ENCODE measurements around the gene TMEM255B. TPM values are rescaled to one million over a fixed set of nuclear protein-coding genes. Genes with fewer than 3 reads are reported as not detected.

Gene TMEM255B
- polyA plus RNA-seq, 2 donors, result 3.1 to 6.8 TPM

- no peaks in the 10 kb centered on the region for H3K9me3 ChIP-seq (ENCODE audit: control insufficient read depth in 2 of 2, insufficient read depth in 1 of 2, low read depth in 1 of 2, low read length in 1 of 2)
- no peaks in the 10 kb centered on the region for H3K27me3 ChIP-seq (ENCODE audit: control insufficient read depth in 1 of 2, insufficient read depth in 2 of 2, low read length in 2 of 2)
- WGBS, 2 donors, result 84 to 90% methylated on average over 8 of the region's 8 CpGs
- peaks cover 0 to 24% of the 10 kb centered on the region in 2 donors for H3K4me1 ChIP-seq (ENCODE audit: control insufficient read depth in 2 of 2, insufficient read depth in 2 of 2, low read length in 1 of 2)
- peaks cover under 1 to 2% of the 10 kb centered on the region in 2 donors for H3K36me3 ChIP-seq (ENCODE audit: control insufficient read depth in 2 of 2, insufficient read depth in 2 of 2, low read length in 1 of 2)
- no peak overlapping the region for H3K27ac ChIP-seq (ENCODE audit: low read depth in 2 of 2, low read length in 1 of 2)
- no peak overlapping the region for H3K4me3 ChIP-seq (ENCODE audit: low read depth in 1 of 2, low read length in 2 of 2)
Observed at GRCh38 chr13:113849981-113850721, 91.1 kb downstream of the TMEM255B start.

GRCh38 chr13:113850722-113851479 is 91.9 kb downstream of the TMEM255B start:
- peaks cover 3 to 30% of the 10 kb centered on the region in 2 donors for H3K4me1 ChIP-seq (ENCODE audit: control insufficient read depth in 2 of 2, insufficient read depth in 2 of 2, low read length in 1 of 2)
- H3K36me3 ChIP-seq (ENCODE audit: control insufficient read depth in 2 of 2, insufficient read depth in 2 of 2, low read length in 1 of 2), result peaks cover 0 to 2% of the 10 kb centered on the region in 2 donors
- no peak overlapping the region for H3K27ac ChIP-seq (ENCODE audit: low read depth in 2 of 2, low read length in 1 of 2)
- H3K4me3 ChIP-seq (ENCODE audit: low read depth in 1 of 2, low read length in 2 of 2), result no peak overlapping the region
- no peaks in the 10 kb centered on the region for H3K9me3 ChIP-seq (ENCODE audit: control insufficient read depth in 2 of 2, insufficient read depth in 1 of 2, low read depth in 1 of 2, low read length in 1 of 2)
- no peaks in the 10 kb centered on the region for H3K27me3 ChIP-seq (ENCODE audit: control insufficient read depth in 1 of 2, insufficient read depth in 2 of 2, low read length in 2 of 2)
- 96 to 97% methylated on average over 3 of the region's 3 CpGs for WGBS, 2 donors

- no peaks in the 10 kb centered on the region for H3K9me3 ChIP-seq (ENCODE audit: control insufficient read depth in 2 of 2, insufficient read depth in 1 of 2, low read depth in 1 of 2, low read length in 1 of 2)
- H3K27me3 ChIP-seq (ENCODE audit: control insufficient read depth in 1 of 2, insufficient read depth in 2 of 2, low read length in 2 of 2), result no peaks in the 10 kb centered on the region
- H3K27ac ChIP-seq (ENCODE audit: low read depth in 2 of 2, low read length in 1 of 2), result no peak overlapping the region
- no peak overlapping the region for H3K4me3 ChIP-seq (ENCODE audit: low read depth in 1 of 2, low read length in 2 of 2)
- 92 to 100% methylated on average over 1 of the region's 1 CpG for WGBS, 2 donors
- peaks cover 6 to 34% of the 10 kb centered on the region in 2 donors for H3K4me1 ChIP-seq (ENCODE audit: control insufficient read depth in 2 of 2, insufficient read depth in 2 of 2, low read length in 1 of 2)
- H3K36me3 ChIP-seq (ENCODE audit: control insufficient read depth in 2 of 2, insufficient read depth in 2 of 2, low read length in 1 of 2), result no peaks in the 10 kb centered on the region
Observed at GRCh38 chr13:113851480-113851803, 92.4 kb downstream of the TMEM255B start.

GRCh38 chr13:113851826-113852535 is 93.0 kb downstream of the TMEM255B start:
- H3K4me1 ChIP-seq (ENCODE audit: control insufficient read depth in 2 of 2, insufficient read depth in 2 of 2, low read length in 1 of 2), result peaks cover 6 to 37% of the 10 kb centered on the region in 2 donors
- peak overlapping the region in 1 of 2 donors; percentile 14 for H3K27ac ChIP-seq (ENCODE audit: low read depth in 2 of 2, low read length in 1 of 2)
- no peaks in the 10 kb centered on the region for H3K27me3 ChIP-seq (ENCODE audit: control insufficient read depth in 1 of 2, insufficient read depth in 2 of 2, low read length in 2 of 2)
- H3K36me3 ChIP-seq (ENCODE audit: control insufficient read depth in 2 of 2, insufficient read depth in 2 of 2, low read length in 1 of 2), result no peaks in the 10 kb centered on the region
- WGBS, 2 donors, result 79 to 84% methylated on average over 23 of the region's 23 CpGs
- no peak overlapping the region for H3K4me3 ChIP-seq (ENCODE audit: low read depth in 1 of 2, low read length in 2 of 2)
- H3K9me3 ChIP-seq (ENCODE audit: control insufficient read depth in 2 of 2, insufficient read depth in 1 of 2, low read depth in 1 of 2, low read length in 1 of 2), result no peaks in the 10 kb centered on the region

- no peaks in the 10 kb centered on the region for H3K27me3 ChIP-seq (ENCODE audit: control insufficient read depth in 1 of 2, insufficient read depth in 2 of 2, low read length in 2 of 2)
- H3K9me3 ChIP-seq (ENCODE audit: control insufficient read depth in 2 of 2, insufficient read depth in 1 of 2, low read depth in 1 of 2, low read length in 1 of 2), result no peaks in the 10 kb centered on the region
- H3K4me1 ChIP-seq (ENCODE audit: control insufficient read depth in 2 of 2, insufficient read depth in 2 of 2, low read length in 1 of 2), result peaks cover 6 to 37% of the 10 kb centered on the region in 2 donors
- no peak overlapping the region for H3K4me3 ChIP-seq (ENCODE audit: low read depth in 1 of 2, low read length in 2 of 2)
- peak overlapping the region in 1 of 2 donors; percentile 14 for H3K27ac ChIP-seq (ENCODE audit: low read depth in 2 of 2, low read length in 1 of 2)
- WGBS, 2 donors, result 76 to 81% methylated on average over 22 of the region's 22 CpGs
- H3K36me3 ChIP-seq (ENCODE audit: control insufficient read depth in 2 of 2, insufficient read depth in 2 of 2, low read length in 1 of 2), result no peaks in the 10 kb centered on the region
Observed at GRCh38 chr13:113852536-113853517, 93.8 kb downstream of the TMEM255B start.

GRCh38 chr13:113853518-113854237 is 94.7 kb downstream of the TMEM255B start:
- H3K27ac ChIP-seq (ENCODE audit: low read depth in 2 of 2, low read length in 1 of 2), result peak overlapping the region; percentile 45 to 63
- H3K4me1 ChIP-seq (ENCODE audit: control insufficient read depth in 2 of 2, insufficient read depth in 2 of 2, low read length in 1 of 2), result peaks cover 6 to 38% of the 10 kb centered on the region in 2 donors
- 61 to 65% methylated on average over 11 of the region's 11 CpGs for WGBS, 2 donors
- no peaks in the 10 kb centered on the region for H3K27me3 ChIP-seq (ENCODE audit: control insufficient read depth in 1 of 2, insufficient read depth in 2 of 2, low read length in 2 of 2)
- H3K4me3 ChIP-seq (ENCODE audit: low read depth in 1 of 2, low read length in 2 of 2), result no peak overlapping the region
- no peaks in the 10 kb centered on the region for H3K9me3 ChIP-seq (ENCODE audit: control insufficient read depth in 2 of 2, insufficient read depth in 1 of 2, low read depth in 1 of 2, low read length in 1 of 2)
- H3K36me3 ChIP-seq (ENCODE audit: control insufficient read depth in 2 of 2, insufficient read depth in 2 of 2, low read length in 1 of 2), result no peaks in the 10 kb centered on the region

GRCh38 chr13:113854238-113855011 is 95.4 kb downstream of the TMEM255B start:
- Histone ChIP-seq H3K27ac (ENCODE audit: low read depth in 2 of 2, low read length in 1 of 2) (peak overlapping the region; percentile 45 to 63), H3K27me3 (ENCODE audit: control insufficient read depth in 1 of 2, insufficient read depth in 2 of 2, low read length in 2 of 2) (no peaks in the 10 kb centered on the region), H3K36me3 (ENCODE audit: control insufficient read depth in 2 of 2, insufficient read depth in 2 of 2, low read length in 1 of 2) (peaks cover 0 to 5% of the 10 kb centered on the region in 2 donors), H3K9me3 (ENCODE audit: control insufficient read depth in 2 of 2, insufficient read depth in 1 of 2, low read depth in 1 of 2, low read length in 1 of 2) (no peaks in the 10 kb centered on the region), H3K4me1 (ENCODE audit: control insufficient read depth in 2 of 2, insufficient read depth in 2 of 2, low read length in 1 of 2) (peaks cover 6 to 34% of the 10 kb centered on the region in 2 donors), H3K4me3 (ENCODE audit: low read depth in 1 of 2, low read length in 2 of 2) (no peak overlapping the region)
- WGBS, 2 donors, result 52 to 55% methylated on average over 31 of the region's 31 CpGs

Data from esophagus (tissue), 2 donors.